ENCODE data around the gene SEMA3D.

The SEMA3D gene

GRCh38 chr7:85038466-85038865 lies 148.4 kb downstream of the SEMA3D start:
- no peak for DNase-seq (ENCODE audit: low read depth in 2 of 3, low spot score in 1 of 3)

GRCh38 chr7:85033263-85033662 lies 153.6 kb downstream of the SEMA3D start:
- no peak for DNase-seq (ENCODE audit: low read depth in 2 of 3, low spot score in 1 of 3)

- DNase-seq (ENCODE audit: low read depth in 2 of 3, low spot score in 1 of 3): no peak
These were observed 155.4 kb downstream of the SEMA3D start for GRCh38 chr7:85031475-85031874.

- DNase-seq (ENCODE audit: low read depth in 2 of 3, low spot score in 1 of 3): no peak
These were observed 156.0 kb downstream of the SEMA3D start for GRCh38 chr7:85030893-85031292.

GRCh38 chr7:85025312-85025756 lies 161.5 kb downstream of the SEMA3D start:
- DNase-seq (ENCODE audit: low read depth in 2 of 3, low spot score in 1 of 3): no peak

- DNase-seq (ENCODE audit: low read depth in 2 of 3, low spot score in 1 of 3): no peak
These were observed 162.9 kb downstream of the SEMA3D start for GRCh38 chr7:85023916-85024315.

GRCh38 chr7:85023066-85023712 lies 163.7 kb downstream of the SEMA3D start:
- peak in 1 of 3 donors; percentile 37 for DNase-seq (ENCODE audit: low read depth in 2 of 3, low spot score in 1 of 3)

GRCh38 chr7:85022064-85022697 lies 164.7 kb downstream of the SEMA3D start:
- DNase-seq (ENCODE audit: low read depth in 2 of 3, low spot score in 1 of 3): no peak

GRCh38 chr7:85021101-85021704 lies 165.7 kb downstream of the SEMA3D start:
- no peak for DNase-seq (ENCODE audit: low read depth in 2 of 3, low spot score in 1 of 3)

- no peak for DNase-seq (ENCODE audit: low read depth in 2 of 3, low spot score in 1 of 3)
These were observed 167.1 kb downstream of the SEMA3D start for GRCh38 chr7:85019778-85020177.

GRCh38 chr7:85019176-85019575 lies 167.7 kb downstream of the SEMA3D start:
- no peak for DNase-seq (ENCODE audit: low read depth in 2 of 3, low spot score in 1 of 3)

GRCh38 chr7:85018498-85018897 lies 168.4 kb downstream of the SEMA3D start:
- DNase-seq (ENCODE audit: low read depth in 2 of 3, low spot score in 1 of 3): no peak

- DNase-seq (ENCODE audit: low read depth in 2 of 3, low spot score in 1 of 3): no peak
These were observed 170.6 kb downstream of the SEMA3D start for GRCh38 chr7:85016286-85016685.

- no peak for DNase-seq (ENCODE audit: low read depth in 2 of 3, low spot score in 1 of 3)
These were observed 171.8 kb downstream of the SEMA3D start for GRCh38 chr7:85014936-85015660.

- no peak for DNase-seq (ENCODE audit: low read depth in 2 of 3, low spot score in 1 of 3)
These were observed 175.7 kb downstream of the SEMA3D start for GRCh38 chr7:85011127-85011526.

GRCh38 chr7:85010306-85010705 lies 176.6 kb downstream of the SEMA3D start:
- DNase-seq (ENCODE audit: low read depth in 2 of 3, low spot score in 1 of 3): no peak

- no peak for DNase-seq (ENCODE audit: low read depth in 2 of 3, low spot score in 1 of 3)
These were observed 180.1 kb downstream of the SEMA3D start for GRCh38 chr7:85006754-85007153.

- DNase-seq (ENCODE audit: low read depth in 2 of 3, low spot score in 1 of 3): no peak
These were observed 182.5 kb downstream of the SEMA3D start for GRCh38 chr7:85004402-85004801.

- no peak for DNase-seq (ENCODE audit: low read depth in 2 of 3, low spot score in 1 of 3)
These were observed 185.1 kb downstream of the SEMA3D start for GRCh38 chr7:85001495-85002345.

- DNase-seq (ENCODE audit: low read depth in 2 of 3, low spot score in 1 of 3): no peak
These were observed 186.0 kb downstream of the SEMA3D start for GRCh38 chr7:85000735-85001350.
